ENCODE data around the gene EFHC1. TPM values are rescaled to one million over a fixed set of nuclear protein-coding genes. Genes with fewer than 3 reads are reported as not detected.
A peak's percentile ranks its signal among the peaks of the same experiment; 100 is the strongest.

Gene EFHC1
- total RNA-seq, 1 experiment from 2014 or later: 12.4 TPM

GRCh38 chr6:52572536-52572935 is 152.4 kb downstream of the EFHC1 start:
- H3K4me2 ChIP-seq (ENCODE audit: low read length): no peak overlapping the region
- no peak overlapping the region for H3K9ac ChIP-seq (ENCODE audit: low read length)
- no peak for TF ChIP-seq EZH2phosphoT487 (IDR thresholded peaks at IDR 0.05; ENCODE audit: borderline replicate concordance)
- no peak for TF ChIP-seq ZNF274 (IDR thresholded peaks at IDR 0.05; ENCODE audit: low read depth, low read length)
- no peak for TF ChIP-seq EZH2 (IDR thresholded peaks at IDR 0.05)
- no peak for TF ChIP-seq EGR1 (IDR thresholded peaks at IDR 0.05; ENCODE audit: low read depth)

GRCh38 chr6:52573295-52573694 is 153.2 kb downstream of the EFHC1 start:
- no peaks in the 10 kb centered on the region for H4K20me1 ChIP-seq (ENCODE audit: insufficient read depth)
- 0 out of 2 replicates have a peak, but pooled peaks cover under 1% of the 10 kb centered on the region for H3K9me2 ChIP-seq (ENCODE audit: insufficient read depth)
- H3K9me3 ChIP-seq (ENCODE audit: control insufficient read depth in 1 of 2, insufficient read depth in 1 of 2, low read depth in 1 of 2, low read length in 2 of 2): no peaks in the 10 kb centered on the region
- intact Hi-C loops (cut with micrococcal nuclease): no loop called here
- H3K27me3 ChIP-seq (ENCODE audit: insufficient read depth, low read length): no peaks in the 10 kb centered on the region
- ChIA-PET POLR2A (no interaction called here), RAD21 (ENCODE audit: low non-redundant PET in 1 of 2, low total read pairs in 2 of 2, uncharacterized antibody in 2 of 2, unreplicated experiment in 2 of 2) (no interaction called here), CTCF (no interaction called here)
- no peak overlapping the region for H3K9ac ChIP-seq (ENCODE audit: low read length)
- no peaks in the 10 kb centered on the region for H3K36me3 ChIP-seq (ENCODE audit: control insufficient read depth in 1 of 2, insufficient read depth in 2 of 2, low read length in 2 of 2)
- peaks cover 73% of the 10 kb centered on the region for H3K79me2 ChIP-seq (ENCODE audit: insufficient read depth, low read length)
- no peak overlapping the region for H3K27ac ChIP-seq (ENCODE audit: low read depth, low read length)
- H3K4me1 ChIP-seq (ENCODE audit: control insufficient read depth in 1 of 2, insufficient read depth in 2 of 2, low read length in 2 of 2): peaks cover 11 to 34% of the 10 kb centered on the region in 2 experiments; a peak in 3 of 4 replicates
- peak overlapping the region; percentile 5; the same call in 1 of the 2 replicates for H3K4me2 ChIP-seq (ENCODE audit: low read length)
- no peak for ATAC-seq
- H3K4me3 ChIP-seq (replicated peaks in 1 of 2; ENCODE audit: low read depth in 1 of 2, low read length in 2 of 2): no peak overlapping the region
- no peak for DNase-seq (ENCODE audit: low read depth, low spot score)
- TF ChIP-seq CBX3 (IDR thresholded peaks at IDR 0.05; ENCODE audit: low read depth) (no peak), SIN3A (IDR thresholded peaks at IDR 0.05; ENCODE audit: low read depth) (no peak), REST (IDR thresholded peaks at IDR 0.05; ENCODE audit: low read depth) (no peak), POLR2A (IDR thresholded peaks at IDR 0.05; ENCODE audit: borderline replicate concordance, extremely low read depth, insufficient read depth, insufficient read length) (no peak), FOSL1 (IDR thresholded peaks at IDR 0.05; ENCODE audit: low read depth) (no peak), JUND (IDR thresholded peaks at IDR 0.05) (no peak), ELF1 (IDR thresholded peaks at IDR 0.05; ENCODE audit: borderline replicate concordance, low read depth) (no peak), POLR2AphosphoS5 (IDR thresholded peaks at IDR 0.05; ENCODE audit: low read depth, low read length) (no peak)
- BruUV-seq (replicated peaks): no TSS peak
- no peak overlapping the region for H2AFZ ChIP-seq (ENCODE audit: low read depth, low read length, poor library complexity, severe bottlenecking)

More at GRCh38 chr6:52572536-52572935, 152.4 kb downstream of the EFHC1 start:
- intact Hi-C loops (cut with micrococcal nuclease): no loop called here
- peaks cover 7 to 27% of the 10 kb centered on the region in 2 experiments; a peak in 2 of 4 replicates for H3K4me1 ChIP-seq (ENCODE audit: control insufficient read depth in 1 of 2, insufficient read depth in 2 of 2, low read length in 2 of 2)
- CTCF ChIA-PET: no interaction called here
- no peaks in the 10 kb centered on the region for H3K27me3 ChIP-seq (ENCODE audit: insufficient read depth, low read length)
- BruUV-seq (replicated peaks): no TSS peak
- H4K20me1 ChIP-seq (ENCODE audit: insufficient read depth): no peaks in the 10 kb centered on the region
- RAD21 ChIA-PET (ENCODE audit: low non-redundant PET in 1 of 2, low total read pairs in 2 of 2, uncharacterized antibody in 2 of 2, unreplicated experiment in 2 of 2): no interaction called here
- POLR2A ChIA-PET: no interaction called here
- H3K79me2 ChIP-seq (ENCODE audit: insufficient read depth, low read length): peaks cover 80% of the 10 kb centered on the region
- ATAC-seq (no peak), DNase-seq (ENCODE audit: low read depth, low spot score) (no peak)
- no peaks in the 10 kb centered on the region for H3K36me3 ChIP-seq (ENCODE audit: control insufficient read depth in 1 of 2, insufficient read depth in 2 of 2, low read length in 2 of 2)
- 0 out of 2 replicates have a peak, but pooled peaks cover 3% of the 10 kb centered on the region for H3K9me2 ChIP-seq (ENCODE audit: insufficient read depth)
- no peak overlapping the region for H2AFZ ChIP-seq (ENCODE audit: low read depth, low read length, poor library complexity, severe bottlenecking)
- no peaks in the 10 kb centered on the region for H3K9me3 ChIP-seq (ENCODE audit: control insufficient read depth in 1 of 2, insufficient read depth in 1 of 2, low read depth in 1 of 2, low read length in 2 of 2)
- H3K4me3 ChIP-seq (replicated peaks in 1 of 2; ENCODE audit: low read depth in 1 of 2, low read length in 2 of 2): no peak overlapping the region
- H3K27ac ChIP-seq (ENCODE audit: low read depth, low read length): no peak overlapping the region

Data from HCT116 (cell line).